ENCODE results near the gene CLEC1A.

GRCh38 chr12:10140001-10140400 is 41.2 kb upstream of the CLEC1A start:
- TF ChIP-seq POLR2A (IDR thresholded peaks at IDR 0.05) (no peak), CTCF (IDR thresholded peaks at IDR 0.05) (peak in 5 of 6 experiments; percentile 33 to 69 (median 59))

All from adrenal gland (tissue), 5 donors.